Stomach (tissue), 9 donors: ENCODE results near the gene PRKN. TPM values are rescaled to one million over a fixed set of nuclear protein-coding genes. Genes with fewer than 3 reads are reported as not detected.

Experiments used
- DNase-seq, 2 donors: peaks; one replicate each; pipeline versions ENCODE4 v3.0.0 to v3.0.0-alpha.2; 2013 to 2019
- H3K27ac ChIP-seq, 5 donors: fragments of 200-600 bp in 4 of 5; sonication (generic) in 4 of 5; one replicate each; pipeline ENCODE4 v1.5.1; 2013 to 2019; ENCODE audit warnings: mild to moderate bottlenecking in 1 of 5, moderate library complexity in 1 of 5
- H3K27me3 ChIP-seq, 3 donors: fragments of 200-600 bp; sonication (generic); one replicate each; pipeline ENCODE4 v1.5.1; 2017 to 2019; ENCODE audit warnings: mixed run types in 1 of 3
- H3K36me3 ChIP-seq, 4 donors: fragments of 200-600 bp; sonication (generic); 1 replicate in 3 of 4; 2 replicates in 1 of 4; pipeline ENCODE4 v1.5.1; 2016 to 2019
- H3K4me1 ChIP-seq, 4 donors: fragments of 200-600 bp; sonication (generic); one replicate each; pipeline ENCODE4 v1.5.1; 2016 to 2019
- H3K4me3 ChIP-seq, 4 donors: fragments of 200-600 bp; sonication (generic) in 3 of 4; one replicate each; pipeline ENCODE4 v1.5.1; 2016 to 2019; ENCODE audit warnings: mild to moderate bottlenecking in 1 of 4
- H3K9me3 ChIP-seq, 4 donors: fragments of 200-600 bp; sonication (generic); one replicate each; pipeline ENCODE4 v1.5.1; 2016 to 2019
- CTCF ChIP-seq, 7 experiments: fragments of 450-650 bp in 4 of 7; fragments of 200-600 bp in 3 of 7; sonication (generic) in 3 of 7; IDR thresholded peaks; one replicate each; pipeline ENCODE4 v1.5.1; 2016 to 2019; ENCODE audit warnings: antibody characterized with exemption in 7 of 7, control low read depth in 2 of 7, mild to moderate bottlenecking in 1 of 7
- EP300 ChIP-seq: sonication (generic); formaldehyde crosslinking; IDR thresholded peaks from one replicate; pipeline ENCODE4 v1.6.1; 2017; ENCODE audit warnings: antibody characterized with exemption
- POLR2A ChIP-seq, 4 donors: fragments of 450-650 bp; IDR thresholded peaks; one replicate each; pipeline ENCODE4 v1.6.1; 2016; ENCODE audit warnings: antibody characterized with exemption in 4 of 4, control low read depth in 2 of 4, mild to moderate bottlenecking in 1 of 4, moderate library complexity in 1 of 4
- POLR2AphosphoS5 ChIP-seq, 3 donors: sonication (generic); formaldehyde crosslinking; IDR thresholded peaks; one replicate each; pipeline ENCODE4 v1.6.1; 2016; ENCODE audit warnings: antibody characterized with exemption in 3 of 3
- WGBS, 5 donors: extraction: QIAGEN DNeasy Blood & Tissue Kit in 3 of 5; methylation state at CpG; one replicate each; pipeline versions ENCODE4 v1.1.5 to v1.1.7; 2013 to 2018; 5-methylcytosine and 5-hydroxymethylcytosine counted together
- intact Hi-C: fragments of 100-400 bp; cut with DNase I; formaldehyde crosslinking; loops from one replicate; pipeline ENCODE4 v1.15.1; 2023; ENCODE audit warnings: low total_unique reads
- polyA plus RNA-seq, 3 donors: library from polyadenylated mRNA; stranded (reverse); fragments of 200-250 nt; gene quantifications; one replicate each; pipeline ENCODE4 v1.2.3, GENCODE V29; 2013
- total RNA-seq, 5 donors: library from RNA; depleted of rRNA; stranded (reverse); fragments of >200 nt; gene quantifications; one replicate each; pipeline versions ENCODE4 v1.1.0 to v1.2.3, GENCODE V29; 2014 to 2016
- donor health status: healthy with polysubstance abuse.
- donor health status: Bipolar disorder and iron deficiency.
- donor health status: healthy.

The PRKN gene
- total and polyA plus RNA-seq, 8 donors: 0.68 to 19.8 (median 9.5) TPM

- WGBS, 5 donors: 90 to 98% (median 94%) methylated on average over 7 of the region's 7 CpGs
- H3K36me3 ChIP-seq: peaks cover 0 to 3% (median 0%) of the 10 kb centered on the region in 4 donors
- H3K27me3 ChIP-seq: no peaks in the 10 kb centered on the region
- H3K9me3 ChIP-seq: peaks cover 0 to 21% (median 11%) of the 10 kb centered on the region in 4 donors
- no peak for TF ChIP-seq POLR2A (IDR thresholded peaks at IDR 0.05)
- no peak for TF ChIP-seq EP300
- no peak for TF ChIP-seq POLR2AphosphoS5 (IDR thresholded peaks at IDR 0.05)
- TF ChIP-seq CTCF (IDR thresholded peaks at IDR 0.05): no peak
- intact Hi-C loops: no loop called here
- H3K27ac ChIP-seq: no peak overlapping the region
- no peak for DNase-seq
- no peaks in the 10 kb centered on the region for H3K4me1 ChIP-seq
- no peak overlapping the region for H3K4me3 ChIP-seq
Measured at GRCh38 chr6:161362266-161362665, 1365.3 kb downstream of the PRKN start.

- H3K36me3 ChIP-seq: peaks cover 0 to 3% (median 0%) of the 10 kb centered on the region in 4 donors
- H3K4me1 ChIP-seq: no peaks in the 10 kb centered on the region
- H3K9me3 ChIP-seq: peaks cover 0 to 21% (median 11%) of the 10 kb centered on the region in 4 donors
- H3K27me3 ChIP-seq: no peaks in the 10 kb centered on the region
- no peak overlapping the region for H3K27ac ChIP-seq
- 87 to 93% (median 91%) methylated on average over 9 of the region's 9 CpGs for WGBS, 5 donors
- H3K4me3 ChIP-seq: no peak overlapping the region
- no peak for DNase-seq
- TF ChIP-seq CTCF (IDR thresholded peaks at IDR 0.05) (no peak), POLR2AphosphoS5 (IDR thresholded peaks at IDR 0.05) (no peak), EP300 (no peak), POLR2A (IDR thresholded peaks at IDR 0.05) (no peak)
- intact Hi-C loops: no loop called here
Measured at GRCh38 chr6:161361529-161361928, 1366.0 kb downstream of the PRKN start.

GRCh38 chr6:161360520-161360919 lies 1367.0 kb downstream of the PRKN start:
- intact Hi-C loops: no loop called here
- 64 to 86% (median 77%) methylated on average over 3 of the region's 3 CpGs for WGBS, 5 donors
- no peak for DNase-seq
- Histone ChIP-seq H3K36me3 (peaks cover 0 to 3% (median 0%) of the 10 kb centered on the region in 4 donors), H3K9me3 (peaks cover 0 to 21% (median 11%) of the 10 kb centered on the region in 4 donors), H3K4me1 (no peaks in the 10 kb centered on the region), H3K27me3 (no peaks in the 10 kb centered on the region), H3K27ac (no peak overlapping the region), H3K4me3 (no peak overlapping the region)
- TF ChIP-seq EP300 (no peak), CTCF (IDR thresholded peaks at IDR 0.05) (no peak), POLR2A (IDR thresholded peaks at IDR 0.05) (no peak), POLR2AphosphoS5 (IDR thresholded peaks at IDR 0.05) (no peak)

GRCh38 chr6:161359618-161359945 lies 1368.0 kb downstream of the PRKN start:
- Histone ChIP-seq H3K36me3 (peaks cover 0 to 3% (median 0%) of the 10 kb centered on the region in 4 donors), H3K27ac (no peak overlapping the region), H3K9me3 (peaks cover 0 to 21% (median 11%) of the 10 kb centered on the region in 4 donors), H3K27me3 (no peaks in the 10 kb centered on the region), H3K4me1 (no peaks in the 10 kb centered on the region), H3K4me3 (no peak overlapping the region)
- no peak for TF ChIP-seq CTCF (IDR thresholded peaks at IDR 0.05)
- no peak for TF ChIP-seq EP300
- TF ChIP-seq POLR2AphosphoS5 (IDR thresholded peaks at IDR 0.05): no peak
- TF ChIP-seq POLR2A (IDR thresholded peaks at IDR 0.05): no peak
- intact Hi-C loops: no loop called here
- 65 to 78% (median 73%) methylated on average over 5 of the region's 5 CpGs for WGBS, 5 donors
- no peak for DNase-seq
